GM10266 (cell line): ENCODE data around the gene NAALAD2.
"Not testable (repeated sequence)": the region's sequence is repeated elsewhere in the genome, so short reads cannot be mapped to it uniquely, and the experiment has no call there.

Experiments
- DNase-seq: peaks from one replicate; pipeline ENCODE4 v3.0.0; 2012; ENCODE audit errors: extremely low spot score
- CTCF ChIP-seq: IDR thresholded peaks from 2 replicates; pipeline ENCODE4 v1.5.1; 2012; ENCODE audit warnings: mild to moderate bottlenecking, low read depth; ENCODE audit not compliant: control insufficient read depth, insufficient read depth; ENCODE audit errors: missing control alignments

The NAALAD2 gene

GRCh38 chr11:90134478-90135003, at the start of gene NAALAD2:
Gene NAALAD2 (plus strand): TSS chr11:90134663. CDS start chr11:90134759, 96 bp downstream.
- peak; percentile 15 for DNase-seq
- no peak for TF ChIP-seq CTCF

GRCh38 chr11:90085650-90086049, 48.8 kb upstream of the NAALAD2 start, which contains the start of gene UBTFL1:
Gene UBTFL1 (plus strand): TSS chr11:90085950. CDS start chr11:90085950, 0 bp downstream.
- not testable (repeated sequence) for DNase-seq

DNA sequence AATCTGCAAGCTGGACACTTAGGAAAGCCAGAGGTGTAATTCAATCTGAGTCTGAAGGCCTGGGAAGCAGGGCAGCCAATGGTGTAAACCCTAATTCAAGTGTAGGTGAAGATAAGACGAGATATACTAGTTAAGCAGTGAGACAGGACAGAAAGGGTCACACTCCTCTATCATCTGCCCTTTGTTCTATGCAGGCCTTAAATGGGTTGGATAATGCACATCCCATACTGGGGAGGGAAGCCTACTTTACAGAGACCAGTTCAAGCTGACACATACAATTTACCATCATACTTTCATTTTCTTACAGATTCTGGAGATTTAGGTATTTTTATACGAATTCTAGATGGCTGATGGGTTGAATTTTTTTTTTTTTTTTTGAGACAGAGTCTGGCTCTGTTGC, 45.7 kb upstream of the NAALAD2 start:
- DNase-seq = not testable (repeated sequence)

DNA sequence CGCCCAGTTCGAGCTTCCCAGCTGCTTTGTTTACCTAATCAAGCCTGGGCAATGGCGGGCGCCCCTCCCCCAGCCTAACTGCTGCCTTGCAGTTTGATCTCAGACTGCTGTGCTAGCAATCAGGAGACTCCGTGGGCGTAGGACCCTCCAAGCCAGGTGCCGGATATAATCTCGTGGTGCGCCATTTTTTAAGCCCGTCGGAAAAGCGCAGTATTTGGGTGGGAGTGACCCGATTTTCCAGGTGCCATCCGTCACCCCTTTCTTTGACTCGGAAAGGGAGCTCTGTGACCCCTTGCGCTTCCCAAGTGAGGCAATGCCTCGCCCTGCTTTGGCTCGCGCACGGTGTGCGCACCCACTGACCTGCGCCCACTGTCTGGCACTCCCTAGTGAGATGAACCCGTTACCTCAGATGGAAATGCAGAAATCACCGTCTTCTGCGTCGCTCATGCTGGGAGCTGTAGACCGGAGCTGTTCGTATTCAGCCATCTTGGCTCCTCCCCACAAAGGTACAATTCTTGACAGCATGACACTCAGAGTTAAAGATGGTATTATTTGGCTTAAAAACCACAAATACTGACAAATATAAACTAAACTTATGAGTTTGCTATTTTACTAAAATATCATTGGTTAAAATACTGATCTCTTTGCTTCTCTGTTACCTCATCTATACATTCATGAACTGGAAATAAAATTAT, 39.1 kb upstream of the NAALAD2 start:
- not testable (repeated sequence) for DNase-seq

- DNase-seq = not testable (repeated sequence)
These were observed 36.2 kb upstream of the NAALAD2 start for GRCh38 chr11:90098261-90098660.

DNA sequence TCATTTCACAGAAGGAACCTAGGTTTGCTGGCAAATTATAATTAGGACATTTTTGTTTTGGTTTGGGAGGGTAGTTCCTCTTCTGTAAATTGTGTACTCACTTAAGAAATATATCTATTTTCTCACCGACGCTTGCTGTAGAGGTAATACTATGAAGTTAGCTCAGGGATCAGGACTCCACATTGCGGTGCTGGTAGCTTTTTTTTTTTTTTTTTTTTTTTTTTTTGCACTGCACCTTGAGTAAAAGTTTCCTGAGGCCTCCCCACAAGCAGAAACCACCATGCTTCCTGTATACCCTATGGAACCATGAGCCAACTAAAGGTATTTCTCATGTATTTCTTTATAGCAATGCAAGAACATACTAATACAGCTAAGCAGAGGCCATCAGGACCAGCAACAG, 34.0 kb upstream of the NAALAD2 start:
- DNase-seq = no peak
- no peak for TF ChIP-seq CTCF

GRCh38 chr11:90113541-90113940, 20.9 kb upstream of the NAALAD2 start:
- TF ChIP-seq CTCF = no peak

DNA sequence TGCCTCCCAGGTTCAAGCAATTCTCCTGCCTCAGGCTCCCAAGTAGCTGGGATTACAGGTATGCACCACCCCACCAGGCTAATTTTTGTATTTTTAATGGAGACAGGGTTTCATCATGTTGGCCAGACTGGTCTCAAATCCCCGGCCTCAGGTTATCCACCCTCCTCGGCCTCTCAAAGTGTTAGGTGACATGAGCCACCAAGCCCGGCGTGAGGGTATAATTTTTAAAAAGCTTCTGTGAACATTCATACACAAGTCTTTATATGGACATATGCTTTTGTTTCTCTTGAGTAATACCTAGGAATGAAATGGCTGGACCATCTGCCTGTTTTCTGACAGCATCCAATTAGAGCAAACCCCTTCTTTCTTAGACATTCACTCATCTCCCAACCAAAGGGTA, 14.3 kb upstream of the NAALAD2 start:
- no peak for DNase-seq
- no peak for TF ChIP-seq CTCF

More at GRCh38 chr11:90113541-90113940, 20.9 kb upstream of the NAALAD2 start:
- no peak for DNase-seq

- no peak for DNase-seq
- TF ChIP-seq CTCF = no peak
These were observed 10.1 kb upstream of the NAALAD2 start for GRCh38 chr11:90124371-90124770.

DNA sequence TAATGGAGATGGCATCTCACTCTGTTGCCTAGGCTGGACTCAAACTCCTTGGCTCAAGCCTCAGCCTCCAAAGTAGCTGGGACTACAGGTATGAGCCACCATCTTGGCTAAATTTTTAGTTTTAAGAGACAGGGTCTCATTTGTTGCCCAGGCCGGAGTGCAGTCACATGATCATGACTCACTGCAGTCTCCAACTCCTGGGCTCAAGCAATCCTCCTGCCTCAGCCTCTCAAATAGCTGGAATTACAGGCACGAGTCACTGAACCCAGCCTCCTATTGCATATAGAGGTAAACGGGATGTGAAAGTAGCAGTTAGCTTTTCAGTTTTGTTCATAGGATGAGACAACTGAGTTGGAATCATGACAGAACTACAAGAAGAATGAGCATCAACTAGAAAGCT, 9.5 kb upstream of the NAALAD2 start:
- TF ChIP-seq CTCF = no peak
- DNase-seq = no peak
